GM18505 (cell line): ENCODE results near the gene RPS18.
"Not testable (repeated sequence)": the region's sequence is repeated elsewhere in the genome, so short reads cannot be mapped to it uniquely, and the experiment has no call there.

ENCODE experiments used
- ATAC-seq: cut with Tn5 transposase; IDR thresholded peaks from one replicate; pipeline ENCODE4 v1.9.1; 2021; ENCODE audit not compliant: unreplicated experiment
- POLR2A ChIP-seq: IDR thresholded peaks from 4 replicates; pipeline ENCODE4 v1.6.1; 2011; ENCODE audit warnings: borderline replicate concordance; ENCODE audit not compliant: insufficient read depth, insufficient read length; ENCODE audit errors: extremely low read depth

RPS18 gene

GRCh38 chr6:33271468-33272274, at the start of gene RPS18, which contains the start of gene VPS52:
Gene RPS18 (plus strand): TSS chr6:33272075. CDS start chr6:33272120, 45 bp downstream.
Gene VPS52 (minus strand): TSS chr6:33271876. CDS start chr6:33271675, 201 bp downstream.
- TF ChIP-seq POLR2A, result peak; percentile 99

GRCh38 chr6:33226503-33227120, 45.3 kb upstream of the RPS18 start:
- not testable (repeated sequence) for ATAC-seq

More at GRCh38 chr6:33271468-33272274, at the start of gene RPS18, which contains the start of gene VPS52:
- peak; percentile 70 for ATAC-seq

- no peak for ATAC-seq
These were observed 36.6 kb upstream of the RPS18 start for GRCh38 chr6:33235221-33235634.

GRCh38 chr6:33236328-33236727, 35.5 kb upstream of the RPS18 start:
- ATAC-seq, result no peak
- TF ChIP-seq POLR2A, result no peak

More at GRCh38 chr6:33235221-33235634, 36.6 kb upstream of the RPS18 start:
- TF ChIP-seq POLR2A, result no peak

GRCh38 chr6:33236852-33237251, 35.0 kb upstream of the RPS18 start:
- ATAC-seq, result no peak
- no peak for TF ChIP-seq POLR2A

GRCh38 chr6:33237741-33238140, 34.1 kb upstream of the RPS18 start:
- TF ChIP-seq POLR2A, result no peak
- ATAC-seq, result no peak

- ATAC-seq, result no peak
- no peak for TF ChIP-seq POLR2A
These were observed 29.9 kb upstream of the RPS18 start for GRCh38 chr6:33241968-33242367.

GRCh38 chr6:33243476-33243875, 28.4 kb upstream of the RPS18 start:
- ATAC-seq, result no peak
- TF ChIP-seq POLR2A, result no peak

- peak; percentile 50 for ATAC-seq
- TF ChIP-seq POLR2A, result no peak
These were observed 23.8 kb upstream of the RPS18 start for GRCh38 chr6:33247977-33248642.

- no peak for ATAC-seq
- TF ChIP-seq POLR2A, result no peak
These were observed 23.3 kb upstream of the RPS18 start for GRCh38 chr6:33248643-33248931.

GRCh38 chr6:33248932-33249731, 22.7 kb upstream of the RPS18 start:
- TF ChIP-seq POLR2A, result peak; percentile 95

GRCh38 chr6:33249732-33250630, 21.9 kb upstream of the RPS18 start:
- TF ChIP-seq POLR2A, result no peak
- peak; percentile 1 for ATAC-seq

More at GRCh38 chr6:33248932-33249731, 22.7 kb upstream of the RPS18 start:
- peak; percentile 80 for ATAC-seq

- ATAC-seq, result no peak
- no peak for TF ChIP-seq POLR2A
These were observed 21.1 kb upstream of the RPS18 start for GRCh38 chr6:33250731-33251130.
